Non-pigmented ciliary epithelial cell (primary cell): ENCODE data around the gene ABCC4.
"Not testable (repeated sequence)": the region's sequence is repeated elsewhere in the genome, so short reads cannot be mapped to it uniquely, and the experiment has no call there.

Experiments
- DNase-seq: peaks from one replicate; pipeline ENCODE4 v3.0.0-alpha.2; 2010; ENCODE audit warnings: low read depth

The ABCC4 gene

GRCh38 chr13:95228130-95228529 is 73.1 kb downstream of the ABCC4 start:
- no peak for DNase-seq

DNA sequence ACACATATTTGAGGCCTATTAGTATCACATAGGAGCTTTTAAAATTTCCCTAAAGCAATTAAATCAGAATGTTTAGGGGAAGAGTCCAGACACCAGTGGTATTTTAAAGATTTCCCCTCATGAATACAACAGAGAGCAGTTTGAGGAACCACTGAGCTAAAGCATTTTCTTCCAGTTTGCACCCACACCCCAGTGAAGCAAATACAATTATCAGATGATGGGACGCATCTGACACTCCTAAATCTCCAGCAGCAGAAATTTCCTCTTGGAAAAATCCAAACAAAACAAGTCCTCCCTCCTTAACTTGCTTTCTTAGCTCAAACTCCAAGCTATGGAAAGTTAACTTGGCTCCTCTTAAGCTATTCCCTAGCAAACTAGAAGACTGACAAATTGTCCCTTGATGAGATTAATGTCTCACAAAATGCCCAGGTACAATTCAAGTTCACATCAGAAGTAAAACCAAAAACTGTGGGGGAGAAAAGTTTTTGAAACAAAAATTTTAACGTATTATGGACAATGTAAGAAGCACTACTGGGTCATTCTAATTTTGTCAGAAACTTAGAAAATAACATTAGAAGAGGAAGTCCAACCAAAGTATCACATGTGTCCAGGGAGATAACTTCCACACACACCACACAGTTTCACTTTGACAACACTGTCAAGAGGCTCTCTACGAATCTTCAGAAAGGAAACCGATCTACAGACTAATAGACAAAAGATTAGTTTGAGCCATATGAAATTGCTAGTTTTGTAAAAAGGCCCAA is 74.1 kb downstream of the ABCC4 start:
- DNase-seq = no peak

DNA sequence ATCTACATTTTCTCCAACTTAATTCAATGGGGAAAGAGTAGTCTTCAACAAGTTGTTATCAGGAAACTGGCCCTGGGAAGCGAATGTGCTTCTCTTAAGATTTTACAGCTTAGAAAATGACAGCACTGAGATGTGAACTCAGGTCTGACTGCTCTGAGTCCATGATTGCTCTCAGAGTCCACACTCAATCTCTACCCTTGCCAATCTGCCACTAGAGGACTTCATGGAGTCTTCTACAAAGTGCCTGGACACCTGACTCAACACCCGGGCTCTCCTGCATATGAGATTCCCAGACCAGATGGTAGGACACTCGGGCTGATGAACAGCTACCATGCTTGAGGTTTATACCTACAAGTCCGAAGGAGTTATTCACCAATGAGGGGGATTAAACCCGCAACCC is 74.8 kb downstream of the ABCC4 start:
- DNase-seq = no peak

- DNase-seq = no peak
Observed at GRCh38 chr13:95226050-95226449, 75.2 kb downstream of the ABCC4 start.

GRCh38 chr13:95224064-95224463 is 77.2 kb downstream of the ABCC4 start:
- no peak for DNase-seq

GRCh38 chr13:95222733-95223018 is 78.6 kb downstream of the ABCC4 start:
- no peak for DNase-seq

DNA sequence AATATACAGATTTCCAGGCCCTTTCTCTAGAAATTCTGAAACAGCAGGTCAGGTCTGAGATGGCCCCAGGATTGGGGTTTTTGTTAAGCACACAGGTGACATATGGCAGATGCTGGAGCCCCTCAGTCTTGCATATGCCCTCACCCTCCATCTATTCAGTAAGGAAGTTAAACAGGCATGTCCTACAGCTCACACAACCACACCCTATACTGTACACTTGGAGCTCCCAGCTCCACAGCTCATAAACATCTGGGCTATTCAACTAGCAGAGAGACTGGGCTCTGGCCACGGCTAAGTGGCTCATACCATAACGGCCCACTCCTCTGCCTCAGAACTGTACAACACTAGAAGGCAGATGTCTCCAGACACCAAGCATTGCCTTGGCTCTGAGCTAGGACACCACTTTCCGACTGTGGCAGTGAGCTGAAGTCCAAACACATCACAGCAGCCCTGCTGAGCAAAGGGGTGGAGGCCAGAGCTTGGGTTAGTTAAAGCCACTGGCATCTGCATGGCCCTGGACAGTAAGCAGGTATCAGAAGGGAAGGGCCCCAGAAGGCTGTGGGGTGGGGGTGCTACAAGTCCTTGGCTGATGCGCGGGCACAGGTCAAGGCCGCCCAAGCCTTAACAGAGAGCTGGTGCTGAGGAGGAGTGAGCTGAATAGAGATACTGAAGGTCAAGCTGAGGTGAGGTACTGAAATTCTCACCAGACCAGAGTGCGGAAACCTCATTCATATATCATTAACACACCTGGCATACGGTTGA is 79.1 kb downstream of the ABCC4 start:
- no peak for DNase-seq

DNA sequence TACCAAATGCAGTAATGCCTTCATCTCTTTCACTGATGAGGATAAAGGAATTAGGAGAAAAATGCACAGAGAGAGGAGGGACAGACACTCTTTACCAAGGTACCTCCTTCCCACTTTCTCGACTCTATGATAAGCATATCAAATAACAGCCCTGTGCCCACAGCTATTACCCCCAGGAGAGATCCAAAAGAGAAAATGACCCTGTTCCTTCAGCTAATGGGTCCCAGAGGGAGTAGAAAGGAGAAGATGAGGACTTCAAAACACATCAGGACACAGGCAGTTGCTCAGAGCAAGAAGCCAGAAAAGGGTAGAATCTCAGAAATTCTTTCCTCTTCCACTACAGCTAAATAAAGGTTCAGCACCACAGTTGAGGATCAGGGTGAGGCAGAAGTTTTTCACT is 80.6 kb downstream of the ABCC4 start:
- no peak for DNase-seq

DNA sequence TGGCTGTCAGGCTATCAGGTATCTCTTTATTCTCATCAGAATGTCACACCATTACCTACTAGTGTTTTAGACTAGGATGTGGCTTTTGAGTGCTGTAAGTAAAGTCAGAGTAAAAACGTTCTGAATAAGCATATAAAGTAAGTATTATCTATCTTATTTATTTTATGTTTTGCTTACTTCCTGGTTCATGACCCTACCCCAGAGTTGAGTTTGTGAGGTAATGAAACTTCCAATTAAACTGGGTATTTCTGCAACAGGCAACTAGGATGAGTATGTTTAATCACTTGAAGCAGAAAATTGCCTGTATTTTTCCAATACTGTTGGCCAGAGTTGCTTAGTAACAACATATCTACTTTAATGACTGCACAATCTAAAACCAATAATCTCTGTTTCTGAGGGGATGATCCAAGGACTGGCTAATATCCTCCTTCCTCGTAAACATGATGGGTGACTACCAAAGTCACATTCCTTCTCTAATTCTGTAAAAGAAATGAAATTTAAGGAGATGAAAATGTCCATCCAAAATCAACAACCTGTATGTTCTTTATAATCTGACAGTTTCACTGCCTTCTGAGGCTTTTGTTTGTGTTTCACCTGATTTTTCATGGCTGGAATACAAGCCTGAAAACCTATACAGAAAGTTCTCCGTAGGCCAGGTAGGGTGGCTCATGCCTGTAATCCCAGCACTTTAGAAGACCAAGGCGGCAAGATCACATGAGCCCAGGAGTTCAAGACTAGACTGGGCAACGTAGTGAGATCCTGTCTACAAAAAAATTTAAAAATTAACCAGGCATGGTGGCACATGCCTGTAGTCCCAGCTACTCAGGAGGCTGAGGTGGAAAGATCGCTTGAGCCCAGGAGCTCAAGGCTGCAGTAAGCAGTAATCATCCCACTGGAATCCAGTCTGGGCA is 83.1 kb downstream of the ABCC4 start:
- DNase-seq = no peak

GRCh38 chr13:95216182-95216581 is 85.1 kb downstream of the ABCC4 start:
- no peak for DNase-seq

GRCh38 chr13:95212983-95213850 is 88.0 kb downstream of the ABCC4 start:
- no peak for DNase-seq

DNA sequence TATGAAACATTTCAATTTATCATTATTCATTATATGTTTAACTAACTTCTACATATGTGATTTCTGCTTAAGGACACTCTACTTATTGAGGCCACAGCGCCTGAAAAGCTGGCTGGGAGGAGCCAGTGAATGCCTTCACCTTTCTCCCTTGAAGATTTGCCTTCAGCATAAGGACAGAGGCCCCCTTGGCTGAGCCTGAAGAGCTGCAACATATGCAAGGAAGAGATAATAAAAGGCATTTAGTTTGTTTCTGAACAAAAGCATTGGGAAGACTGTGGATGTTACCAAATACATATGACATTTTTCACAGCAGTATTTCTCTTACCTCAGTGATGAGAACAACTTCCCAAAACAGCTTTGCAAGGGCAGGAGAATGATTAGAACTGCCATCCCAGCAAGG is 92.1 kb downstream of the ABCC4 start:
- DNase-seq = no peak

- DNase-seq = no peak
Observed at GRCh38 chr13:95207769-95208366, 93.4 kb downstream of the ABCC4 start.

GRCh38 chr13:95206116-95206515 is 95.1 kb downstream of the ABCC4 start:
- DNase-seq = no peak

- DNase-seq = no peak
Observed at GRCh38 chr13:95204231-95204765, 97.0 kb downstream of the ABCC4 start.

DNA sequence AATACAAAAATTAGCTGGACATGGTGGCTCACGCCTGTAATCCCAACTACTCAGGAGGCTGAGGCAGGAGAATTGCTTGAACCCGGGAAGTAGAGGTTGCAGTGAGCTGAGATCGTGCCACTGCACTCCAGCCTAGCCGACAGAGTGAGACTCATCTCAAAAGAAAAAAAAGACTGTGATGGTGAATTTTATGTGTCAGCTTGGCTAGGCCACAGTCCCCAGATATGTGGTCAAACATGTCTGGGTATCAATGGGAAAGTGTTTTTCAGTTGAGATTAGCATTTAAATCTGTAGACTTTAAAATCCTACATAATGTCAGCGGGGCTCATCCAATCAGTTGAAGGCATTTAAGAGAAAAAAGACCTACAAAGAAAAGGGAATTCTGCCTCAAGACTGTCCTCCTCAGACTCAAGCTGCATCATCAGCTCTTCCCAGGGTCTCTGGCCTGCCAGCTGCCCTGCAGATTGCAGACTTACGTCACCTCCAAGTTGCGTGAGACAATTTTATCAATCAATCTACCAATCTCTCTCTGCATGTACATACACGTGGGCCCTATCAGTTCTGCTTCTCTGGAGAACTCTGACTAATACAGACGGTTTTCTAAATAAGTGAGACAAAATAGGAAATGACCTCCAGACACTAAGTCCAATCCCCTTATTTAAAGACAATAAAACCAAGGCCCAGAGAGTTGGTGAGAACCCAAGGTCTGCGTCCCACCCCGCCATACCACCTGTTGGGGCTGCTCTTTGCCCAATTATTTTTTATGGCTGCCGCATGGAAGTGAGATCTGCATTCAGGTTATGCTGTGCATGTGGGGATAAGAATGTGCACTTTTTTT is 99.2 kb downstream of the ABCC4 start:
- DNase-seq = peak; percentile 40

GRCh38 chr13:95200386-95200957 is 100.8 kb downstream of the ABCC4 start:
- not testable (repeated sequence) for DNase-seq

DNA sequence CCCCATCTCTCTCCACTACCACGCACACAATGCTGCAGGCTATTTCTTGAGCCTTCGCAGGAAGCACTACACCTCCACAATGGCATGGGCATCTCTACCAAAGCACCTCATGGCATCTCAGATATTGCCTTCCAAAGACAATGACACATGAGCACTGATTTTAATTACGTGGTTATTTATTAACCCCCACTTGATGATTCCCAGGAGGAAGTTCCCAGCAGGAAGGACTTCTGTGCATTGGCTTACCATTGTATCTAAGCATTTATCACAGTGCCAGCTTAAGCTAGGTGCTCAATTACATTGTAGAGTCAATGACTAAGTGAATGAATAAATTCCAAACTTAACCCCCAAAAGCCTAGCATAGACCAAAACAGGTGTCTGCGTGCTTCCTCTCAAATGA is 101.4 kb downstream of the ABCC4 start:
- no peak for DNase-seq

DNA sequence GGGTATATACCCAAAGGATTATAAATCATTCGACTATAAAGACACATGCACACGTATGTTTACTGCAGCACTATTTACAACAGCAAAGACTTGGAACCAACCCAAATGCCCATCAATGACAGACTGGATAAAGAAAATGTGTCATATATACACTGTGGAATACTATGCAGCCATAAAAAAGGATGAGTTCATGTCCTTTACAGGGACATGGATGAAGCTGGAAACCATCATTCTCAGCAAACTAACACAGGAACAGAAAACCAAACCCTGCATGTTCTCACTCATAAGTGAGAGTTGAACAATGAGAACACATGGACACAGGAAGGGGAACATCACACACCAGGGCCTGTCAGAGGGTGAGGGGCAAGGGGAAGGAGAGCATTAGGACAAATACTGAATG is 102.6 kb downstream of the ABCC4 start:
- not testable (repeated sequence) for DNase-seq

DNA sequence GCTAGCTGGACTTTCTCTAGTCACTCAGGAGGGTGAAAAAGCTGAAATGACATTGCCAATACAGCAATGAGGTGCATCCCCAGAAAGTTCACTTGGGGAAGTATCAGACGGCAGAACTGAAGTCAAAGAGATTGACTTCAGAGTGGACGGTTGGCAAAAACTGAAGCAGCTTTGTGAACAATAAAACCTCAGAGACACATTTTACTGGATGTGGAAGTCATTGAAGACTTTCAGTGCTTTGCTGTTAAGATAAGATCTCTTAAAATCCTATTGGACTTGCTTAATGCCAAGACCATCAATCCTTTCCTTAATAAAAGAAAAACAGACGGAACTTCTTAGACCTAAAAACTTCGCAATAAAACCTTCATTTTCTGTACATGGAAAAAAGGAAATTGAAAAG is 103.7 kb downstream of the ABCC4 start:
- no peak for DNase-seq
